NCI-H1092 treated with DMSO at 0.1 percent for 48 hours (cell line): ENCODE results near the gene AP1S2.

ENCODE experiments used
- DNase-seq: peaks from one replicate; lab custom pipeline; 2025; lab: John Stamatoyannopoulos, UW

The AP1S2 gene

GRCh38 chrX:15812192-15812938 lies 42.2 kb downstream of the AP1S2 start:
- no peak for DNase-seq

GRCh38 chrX:15808254-15808653 lies 46.4 kb downstream of the AP1S2 start:
- DNase-seq, result no peak

- DNase-seq, result no peak
Measured at GRCh38 chrX:15804563-15804962, 50.0 kb downstream of the AP1S2 start.

GRCh38 chrX:15797707-15798106 lies 56.9 kb downstream of the AP1S2 start:
- DNase-seq, result no peak

GRCh38 chrX:15790769-15791290 lies 63.8 kb downstream of the AP1S2 start:
- no peak for DNase-seq

GRCh38 chrX:15789979-15790768 lies 64.4 kb downstream of the AP1S2 start, which contains the start of gene ZRSR2:
ZRSR2 (plus strand) TSS chrX:15790484; CDS start chrX:15790496, 12 bp downstream.
- peak; percentile 92 for DNase-seq

- no peak for DNase-seq
Measured at GRCh38 chrX:15786915-15787314, 67.7 kb downstream of the AP1S2 start.

- DNase-seq, result no peak
Measured at GRCh38 chrX:15785176-15785750, 69.3 kb downstream of the AP1S2 start.

GRCh38 chrX:15781961-15782699 lies 72.5 kb downstream of the AP1S2 start:
- no peak for DNase-seq
